EL (cell line): Measurements from ENCODE around the gene MPPED1.

Experiments used
- DNase-seq: peaks from one replicate; pipeline ENCODE4 v3.0.0-alpha.2; 2016

MPPED1 gene

DNA sequence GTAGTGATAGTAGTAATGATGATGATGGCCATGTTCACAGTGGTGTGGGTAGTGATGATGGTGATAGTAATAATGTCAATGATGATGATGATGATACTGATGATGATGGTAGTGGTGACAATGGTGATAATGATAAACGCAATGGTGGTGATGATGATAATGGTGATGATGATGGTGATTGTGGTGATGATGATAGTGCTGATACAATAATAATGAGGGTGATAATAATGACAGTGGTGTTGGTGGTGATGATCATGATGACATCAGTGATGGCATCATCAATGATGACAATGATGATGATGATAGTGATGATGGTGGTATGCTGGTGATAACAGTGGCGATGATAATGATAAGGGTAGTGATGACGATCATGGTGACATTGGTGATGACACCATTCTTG, 92.3 kb downstream of the MPPED1 start:
- no peak for DNase-seq

DNA sequence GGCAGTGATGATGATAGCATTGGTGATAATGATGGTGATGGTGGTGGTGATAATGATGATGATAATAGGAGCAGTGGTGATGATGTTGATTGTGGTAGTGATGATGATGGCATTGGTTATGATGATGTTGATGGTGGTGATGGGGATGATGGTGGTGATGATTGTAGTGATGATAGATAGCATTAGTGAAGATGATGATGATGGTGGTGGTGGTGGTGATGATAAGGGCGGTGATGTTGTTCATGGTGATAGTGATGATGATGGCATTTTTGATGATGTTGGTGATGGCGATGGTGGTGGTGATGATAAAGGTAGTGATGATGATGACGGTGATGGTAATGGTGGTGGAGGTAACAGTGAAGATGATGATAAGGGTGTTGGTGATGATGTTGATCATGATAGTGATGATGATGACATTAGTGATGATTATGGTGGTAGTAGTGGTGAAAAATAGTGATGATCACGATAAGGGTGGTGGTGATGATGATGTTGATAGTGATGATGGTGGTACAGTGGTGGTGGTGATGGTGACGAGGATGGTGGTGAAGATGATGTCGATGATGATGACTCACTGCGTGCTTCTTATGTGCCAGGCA, 93.0 kb downstream of the MPPED1 start:
- no peak for DNase-seq

DNA sequence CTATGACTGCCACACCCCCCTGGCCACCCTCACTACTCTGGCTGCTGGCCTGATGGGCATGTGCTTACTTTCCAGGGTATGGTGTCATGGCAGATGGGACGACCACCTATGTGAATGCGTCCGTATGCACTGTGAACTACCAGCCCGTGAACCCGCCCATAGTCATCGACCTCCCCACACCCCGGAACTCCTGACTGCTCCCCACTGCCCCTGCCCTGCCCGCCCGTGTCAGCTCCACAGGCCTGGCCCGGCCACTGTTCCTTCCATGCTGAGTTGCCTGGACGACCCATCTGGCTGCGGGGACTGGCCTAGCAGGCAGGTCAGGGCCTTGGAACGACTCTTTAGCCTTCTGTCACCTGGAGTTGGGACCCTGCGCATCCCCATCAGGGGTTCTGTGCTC, 93.6 kb downstream of the MPPED1 start:
- DNase-seq, result no peak

DNA sequence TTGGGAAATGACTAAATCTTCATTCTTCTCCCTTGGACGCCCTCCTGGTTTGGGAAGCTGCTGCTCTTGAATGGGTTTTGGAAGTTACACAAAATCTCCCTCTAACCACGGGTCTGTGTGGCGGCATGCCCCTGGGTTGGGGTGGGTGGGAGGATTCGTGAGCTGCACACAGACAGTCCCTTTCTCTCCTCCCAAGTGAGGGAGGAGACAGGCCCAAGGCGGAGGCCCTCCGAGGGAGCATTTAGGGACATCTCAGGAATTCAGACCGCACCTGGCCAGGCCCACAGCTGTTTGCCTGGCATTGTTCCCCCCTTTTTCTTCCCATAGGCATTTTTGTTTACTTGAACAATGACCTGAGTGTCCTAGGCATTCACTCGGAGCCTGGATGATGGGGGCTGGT, 94.1 kb downstream of the MPPED1 start:
- no peak for DNase-seq

DNA sequence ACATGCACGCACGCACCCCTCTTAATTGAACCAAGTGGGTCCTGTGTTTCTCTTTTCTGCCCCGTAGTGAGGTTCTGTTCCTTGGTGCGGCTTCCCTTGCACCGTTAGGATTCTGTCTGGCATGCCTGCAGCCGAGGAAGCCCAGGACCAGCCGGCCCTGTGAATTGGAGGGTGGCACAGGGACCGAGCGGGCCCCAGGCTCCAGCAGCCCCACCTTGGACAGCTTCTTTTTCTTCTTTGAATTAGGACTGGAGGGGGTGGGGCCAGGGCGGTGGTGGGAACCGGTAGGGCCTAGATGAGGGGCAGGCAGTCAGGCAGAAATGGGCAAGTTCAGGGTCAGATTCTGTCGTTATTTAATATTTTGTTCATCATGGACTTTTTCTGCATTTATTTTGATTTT, 94.7 kb downstream of the MPPED1 start:
- no peak for DNase-seq

DNA sequence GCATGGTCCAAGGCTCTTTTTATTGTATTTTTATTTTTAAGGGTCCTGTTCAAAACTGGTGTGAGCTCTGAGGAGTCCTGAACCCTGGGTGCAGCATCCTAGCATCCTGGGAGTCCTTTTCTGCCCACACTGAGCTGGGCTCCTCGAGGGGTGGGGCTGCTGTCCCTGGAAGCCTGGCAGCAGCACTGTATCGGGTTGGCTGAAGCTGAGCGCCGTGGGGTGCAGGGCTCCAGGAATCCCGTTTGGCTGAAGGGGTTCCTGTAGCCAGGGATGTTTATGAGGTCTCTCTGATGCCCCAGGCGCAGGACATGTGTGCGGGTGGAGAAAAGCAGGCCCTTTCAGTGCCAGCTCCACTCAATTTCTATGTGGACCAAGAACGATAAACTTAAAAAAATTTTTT, 95.4 kb downstream of the MPPED1 start:
- DNase-seq, result no peak

DNA sequence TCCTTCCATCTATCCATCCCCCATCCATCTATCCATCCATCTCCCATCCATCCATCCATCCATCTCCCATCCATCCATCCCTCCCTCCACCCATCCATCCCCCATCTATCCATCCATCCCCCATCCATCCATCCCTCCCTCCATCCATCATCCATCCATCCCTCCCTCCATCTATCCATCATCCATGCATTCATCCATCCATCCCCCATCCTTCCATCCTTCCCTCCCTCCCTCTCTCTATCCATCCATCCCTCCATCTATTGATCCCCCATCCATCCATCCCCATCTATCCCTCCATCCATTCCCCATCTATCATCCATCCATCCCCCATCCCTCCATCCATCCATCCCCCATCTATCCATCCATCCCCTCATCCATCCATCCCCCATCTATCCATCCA, 96.7 kb downstream of the MPPED1 start:
- DNase-seq, result no peak

DNA sequence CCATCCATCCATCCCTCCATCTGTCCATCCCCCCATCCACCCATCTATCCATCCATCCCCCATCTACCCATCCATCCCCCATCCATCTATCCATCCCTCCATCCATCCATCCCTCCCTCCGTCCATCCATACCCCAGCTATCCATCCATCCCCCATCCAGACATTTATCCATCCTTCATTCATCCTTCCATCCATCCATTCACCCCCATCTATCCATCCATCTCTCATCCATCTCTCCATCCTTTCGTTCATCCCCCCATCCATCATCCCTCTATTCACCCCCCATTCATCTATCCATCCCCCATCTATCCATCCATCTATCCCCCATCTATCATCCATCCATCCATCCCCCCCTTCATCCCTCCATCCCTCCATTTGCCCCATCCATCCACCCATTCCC, 97.5 kb downstream of the MPPED1 start:
- no peak for DNase-seq

DNA sequence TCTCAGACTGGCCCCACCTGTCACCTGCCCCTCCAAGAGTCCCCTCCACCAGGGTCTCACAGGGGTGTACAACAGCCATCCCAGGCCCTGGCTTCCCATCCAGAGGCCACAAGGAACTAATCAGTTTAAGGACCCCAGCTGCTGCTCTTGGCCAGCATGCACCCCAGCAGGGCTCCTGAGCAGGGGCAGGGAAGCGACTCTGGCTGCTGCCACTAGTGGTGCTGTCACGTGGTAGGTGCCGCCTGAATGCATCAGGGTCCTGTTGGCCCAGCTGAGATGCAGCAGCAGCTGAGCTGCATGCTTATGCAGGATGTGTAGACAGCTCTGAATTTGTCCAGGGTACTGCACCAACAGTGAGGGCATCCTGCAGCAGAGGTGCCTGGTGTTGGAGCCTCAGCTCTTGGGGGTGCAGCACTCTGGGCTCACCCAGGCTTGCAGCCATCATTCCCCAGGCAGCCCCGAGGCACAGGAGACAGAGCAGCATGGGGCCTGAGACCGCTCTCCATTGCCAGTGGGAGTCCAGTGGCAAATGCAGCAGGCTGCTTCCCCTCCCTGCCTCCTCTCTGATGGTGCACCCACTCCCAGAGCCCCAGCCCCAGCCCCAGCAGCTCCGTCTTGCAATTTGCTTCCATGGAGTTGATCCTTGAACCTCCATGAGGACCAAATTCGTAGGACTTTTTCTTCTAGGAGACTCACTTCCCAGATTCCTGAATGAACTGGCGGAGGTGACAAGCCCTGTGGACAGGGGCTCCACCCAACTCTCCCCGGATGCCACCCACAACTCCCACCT, 98.7 kb downstream of the MPPED1 start:
- DNase-seq, result no peak

DNA sequence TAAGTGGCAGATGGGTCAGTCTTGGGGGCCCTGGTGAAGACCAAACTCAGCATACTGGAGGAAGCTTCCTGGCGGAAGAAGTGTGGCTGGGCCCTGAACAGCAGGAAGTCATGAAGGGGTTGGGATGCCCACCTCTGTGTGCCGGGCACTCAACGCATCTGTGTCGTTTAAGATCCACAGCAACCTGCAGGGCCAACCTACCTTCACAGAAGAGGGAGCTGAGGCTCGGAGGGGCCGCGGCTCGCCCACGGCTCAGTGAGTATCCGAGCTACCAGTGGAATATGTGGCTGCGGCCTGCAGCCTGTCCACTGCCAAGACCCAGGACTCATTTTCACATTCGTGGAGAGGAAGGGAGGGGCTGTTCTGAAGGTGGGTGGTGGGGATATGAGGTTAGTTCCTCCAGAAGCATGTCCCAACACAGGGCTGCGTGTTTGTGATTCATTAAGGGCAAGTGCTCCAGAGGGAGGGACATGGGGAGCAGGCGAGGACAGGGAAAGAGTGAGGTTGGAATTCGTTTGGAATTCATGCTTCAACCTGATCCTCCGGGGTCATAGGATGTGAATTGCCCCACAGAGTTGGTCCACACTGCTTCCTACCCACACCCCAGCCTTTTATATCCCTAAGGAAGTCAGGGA, 99.6 kb downstream of the MPPED1 start:
- no peak for DNase-seq

DNA sequence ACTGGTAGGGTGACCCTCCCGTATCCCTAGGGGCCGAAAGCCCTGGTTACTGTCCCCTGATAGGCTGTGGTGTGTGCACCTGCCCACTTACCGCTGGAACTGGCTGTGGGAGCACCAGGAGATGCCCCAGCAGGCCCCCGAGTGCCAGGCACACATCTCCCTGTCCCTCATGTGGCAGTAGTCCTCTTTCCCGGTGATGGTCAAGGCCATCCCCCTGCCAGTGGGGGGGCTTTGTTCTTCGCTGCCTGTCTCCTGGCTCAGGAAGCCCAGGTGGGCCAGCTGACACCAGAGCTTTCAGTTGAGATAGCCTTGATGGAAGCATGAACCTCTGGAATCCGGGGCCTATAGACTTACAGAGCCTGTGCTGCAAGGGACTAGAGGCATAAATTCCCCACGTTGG, 100.5 kb downstream of the MPPED1 start:
- DNase-seq, result no peak

DNA sequence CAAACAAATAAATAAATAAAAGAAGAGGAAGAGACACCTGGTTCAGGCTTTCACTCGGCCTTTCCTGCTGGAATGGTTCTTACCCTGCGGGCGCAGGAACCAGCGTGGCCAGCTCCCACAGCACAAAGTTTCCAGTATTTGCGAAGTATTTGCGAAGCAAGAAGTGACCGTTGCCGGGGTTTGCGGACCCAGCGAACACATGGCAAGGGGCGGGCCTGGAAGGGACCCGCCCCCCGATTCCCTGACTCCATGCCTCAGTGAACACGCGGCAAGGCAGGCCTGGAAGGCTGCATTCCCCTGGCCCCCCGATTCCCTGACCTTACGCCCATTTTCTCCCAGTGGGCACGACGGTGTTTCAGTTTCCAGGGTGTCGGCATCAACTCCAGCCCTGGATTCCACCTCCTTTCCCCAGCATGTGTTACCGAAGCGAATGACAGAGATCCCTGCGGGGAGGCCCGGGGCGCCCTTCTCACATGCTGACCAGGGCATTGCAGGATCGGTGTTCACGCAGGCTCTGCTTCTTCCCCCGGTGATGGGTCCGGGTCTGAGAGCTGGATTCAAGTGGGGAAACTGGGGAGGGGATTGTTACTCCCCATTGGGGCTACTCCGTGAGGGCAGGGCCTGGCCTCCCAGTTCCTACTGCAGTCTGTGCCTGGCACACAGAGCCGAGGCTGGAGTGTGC, 102.8 kb downstream of the MPPED1 start:
- DNase-seq, result no peak

DNA sequence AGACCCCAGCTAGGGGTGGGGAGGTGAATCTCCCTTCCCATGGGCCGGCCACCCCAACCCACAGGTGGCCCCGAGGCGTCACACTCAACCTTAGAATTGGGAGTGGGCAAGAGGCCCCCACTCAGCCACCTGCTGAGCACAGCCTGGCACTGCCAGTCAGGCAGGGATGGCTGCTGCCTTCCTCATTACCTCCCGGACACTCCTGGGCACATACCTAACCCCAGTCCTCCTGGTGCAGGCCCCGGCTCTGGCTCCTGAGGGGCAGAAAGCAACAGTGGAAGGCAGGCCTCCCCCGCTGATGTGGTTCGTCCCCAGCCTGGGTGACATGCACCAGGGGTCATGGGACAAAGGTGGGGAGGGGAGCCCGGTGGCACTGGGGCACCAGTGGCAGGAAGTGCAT, 103.6 kb downstream of the MPPED1 start:
- no peak for DNase-seq

DNA sequence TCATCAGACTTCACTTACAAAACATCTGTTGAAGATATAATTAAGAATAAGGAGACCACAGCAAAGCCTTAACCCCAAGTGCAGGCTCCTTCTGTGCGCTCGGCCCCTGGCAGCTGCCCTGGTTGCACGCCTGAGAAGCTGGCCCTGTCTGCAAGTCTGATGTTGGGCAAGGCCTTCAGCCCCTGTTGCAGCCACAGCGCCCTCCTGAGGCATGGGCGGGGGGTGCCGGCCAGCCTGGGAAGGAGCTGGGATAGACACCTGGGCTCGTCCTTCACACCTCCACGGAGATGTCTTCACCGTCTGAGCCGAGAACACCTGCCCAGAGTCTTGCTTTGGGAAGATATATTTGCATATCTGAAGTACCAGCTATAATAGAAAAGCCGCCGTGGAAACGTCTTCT, 104.1 kb downstream of the MPPED1 start:
- no peak for DNase-seq

DNA sequence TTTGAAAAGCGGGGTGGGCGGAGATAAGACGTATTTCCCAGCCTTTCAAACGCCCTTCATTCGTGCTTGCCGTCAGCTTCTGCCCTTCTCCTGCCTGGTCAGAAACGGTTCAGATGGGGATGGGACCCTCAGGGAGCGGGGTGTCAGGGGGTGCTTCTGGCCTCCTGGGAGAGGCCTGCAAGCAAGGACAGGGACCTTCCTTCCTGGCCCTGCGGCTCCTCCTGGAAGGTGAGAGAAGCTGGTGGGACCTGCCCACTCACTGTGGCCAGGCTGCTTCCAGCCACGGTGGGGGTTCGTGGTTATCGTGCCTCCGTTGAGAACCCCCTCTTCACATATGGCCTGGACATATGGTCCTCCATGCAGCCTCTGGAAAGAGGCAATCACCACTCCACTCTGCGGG, 104.6 kb downstream of the MPPED1 start:
- DNase-seq, result no peak

DNA sequence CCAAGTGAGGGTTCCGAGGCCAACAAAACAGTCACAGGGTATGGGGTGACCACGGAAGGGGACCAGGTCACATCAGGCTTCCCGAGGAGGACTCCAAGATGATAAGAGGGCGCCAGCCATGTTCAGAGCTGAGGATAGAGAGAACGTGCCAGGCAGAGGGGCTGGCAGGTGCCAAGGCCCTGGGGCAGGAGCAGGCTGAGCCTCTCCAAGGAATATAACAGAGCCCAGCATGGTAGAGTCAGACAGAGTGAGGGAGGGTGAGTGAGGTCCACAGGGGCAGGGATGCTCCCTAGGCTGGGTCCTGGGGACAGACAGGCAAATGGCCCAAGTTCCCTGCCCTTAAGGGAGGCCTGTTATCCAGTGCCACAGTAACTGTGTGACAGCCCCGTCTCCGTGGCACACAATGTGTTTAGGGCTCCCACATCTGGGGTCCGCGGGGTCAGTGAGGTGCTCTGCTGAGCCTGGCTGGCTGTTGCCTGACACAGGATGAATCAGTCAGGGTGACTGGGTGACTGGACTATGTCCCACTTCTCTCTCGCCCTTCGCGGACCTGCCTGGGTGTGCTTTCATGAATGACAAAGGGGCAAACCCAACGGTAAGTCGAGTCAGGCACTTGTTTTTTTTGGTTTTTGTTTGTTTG, 105.3 kb downstream of the MPPED1 start:
- no peak for DNase-seq

DNA sequence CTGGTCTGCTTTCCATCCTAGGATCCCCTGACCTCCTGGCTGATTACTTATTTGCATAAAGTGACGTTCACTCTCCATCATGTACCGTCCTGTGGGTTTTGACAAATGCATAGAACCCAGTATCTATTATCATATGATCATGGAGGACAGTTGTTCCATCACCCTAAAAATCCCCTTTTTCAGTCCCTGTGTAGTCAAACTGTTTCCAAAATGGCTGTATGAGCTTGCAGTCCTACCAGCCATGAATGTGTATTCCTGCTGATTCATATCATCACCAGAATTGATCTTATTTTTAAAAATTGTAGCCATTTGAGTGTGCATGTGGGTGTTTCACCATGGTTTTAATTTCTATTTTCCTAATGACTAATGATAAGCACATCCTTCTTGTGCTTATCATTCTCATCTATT, 108.8 kb downstream of the MPPED1 start:
- DNase-seq, result no peak

DNA sequence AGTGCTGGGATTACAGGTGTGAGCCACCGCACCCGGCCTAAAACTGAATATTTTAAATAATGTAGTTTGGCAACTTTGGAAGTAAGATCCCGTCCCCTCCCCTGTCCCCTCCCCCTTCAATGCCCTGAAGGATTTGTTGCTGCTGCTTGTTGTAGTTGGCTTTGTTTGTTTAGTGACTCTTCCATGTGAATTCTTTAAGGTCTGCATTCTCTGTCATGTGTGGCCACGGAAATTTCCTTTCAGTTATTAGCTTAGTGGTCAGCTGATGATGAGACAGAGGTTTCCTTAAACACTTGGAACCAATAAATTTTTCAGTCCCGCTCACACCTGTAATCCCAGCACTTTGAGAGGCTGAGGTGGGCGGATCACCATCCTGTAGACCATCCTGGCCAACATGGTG, 109.9 kb downstream of the MPPED1 start:
- no peak for DNase-seq

DNA sequence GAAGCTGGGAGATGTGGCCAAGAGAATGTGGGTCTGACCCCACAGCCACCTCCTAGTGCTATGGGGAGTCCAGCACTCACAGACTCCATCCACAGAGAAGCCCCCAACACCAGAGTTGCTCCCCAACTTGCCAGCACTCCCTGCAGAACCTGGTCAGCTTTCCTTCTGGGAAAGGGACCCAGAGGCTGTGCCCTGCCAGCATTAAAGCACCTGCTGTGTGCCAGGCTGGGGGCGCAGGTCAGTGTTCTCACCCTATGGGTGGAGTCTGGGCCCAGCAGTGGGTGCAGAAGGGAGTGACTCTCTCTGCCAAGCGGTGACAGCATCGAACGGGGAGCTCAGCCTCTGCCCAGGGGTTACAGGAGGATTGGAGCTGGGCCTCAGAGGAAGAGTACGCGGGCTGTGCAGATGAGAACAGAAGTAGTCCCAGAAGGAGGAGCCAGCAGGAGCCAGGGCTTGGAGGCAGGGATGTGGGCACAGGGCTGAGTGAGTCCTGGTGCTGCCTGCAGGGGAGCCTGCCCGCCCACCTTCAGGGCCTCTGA, 114.4 kb downstream of the MPPED1 start:
- DNase-seq, result no peak

DNA sequence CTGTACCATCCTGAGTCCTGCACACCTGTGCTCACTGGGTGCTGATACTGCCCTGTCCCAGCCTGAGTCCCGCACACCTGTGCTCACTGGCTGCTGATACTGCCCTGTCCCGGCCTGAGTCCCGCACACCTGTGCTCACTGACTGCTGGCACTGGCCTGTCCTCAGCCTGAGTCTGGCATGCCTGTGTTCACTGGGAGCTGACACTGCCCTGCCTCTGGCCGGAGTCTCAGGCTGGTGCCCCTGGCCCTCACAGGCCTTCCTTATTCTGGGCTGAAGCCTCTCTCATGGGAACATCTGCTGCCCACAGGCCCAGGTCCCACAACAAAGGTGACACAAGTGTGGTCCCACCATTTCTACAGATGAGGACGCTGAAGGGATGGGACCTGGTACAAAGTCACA, 115.1 kb downstream of the MPPED1 start:
- DNase-seq, result no peak

DNA sequence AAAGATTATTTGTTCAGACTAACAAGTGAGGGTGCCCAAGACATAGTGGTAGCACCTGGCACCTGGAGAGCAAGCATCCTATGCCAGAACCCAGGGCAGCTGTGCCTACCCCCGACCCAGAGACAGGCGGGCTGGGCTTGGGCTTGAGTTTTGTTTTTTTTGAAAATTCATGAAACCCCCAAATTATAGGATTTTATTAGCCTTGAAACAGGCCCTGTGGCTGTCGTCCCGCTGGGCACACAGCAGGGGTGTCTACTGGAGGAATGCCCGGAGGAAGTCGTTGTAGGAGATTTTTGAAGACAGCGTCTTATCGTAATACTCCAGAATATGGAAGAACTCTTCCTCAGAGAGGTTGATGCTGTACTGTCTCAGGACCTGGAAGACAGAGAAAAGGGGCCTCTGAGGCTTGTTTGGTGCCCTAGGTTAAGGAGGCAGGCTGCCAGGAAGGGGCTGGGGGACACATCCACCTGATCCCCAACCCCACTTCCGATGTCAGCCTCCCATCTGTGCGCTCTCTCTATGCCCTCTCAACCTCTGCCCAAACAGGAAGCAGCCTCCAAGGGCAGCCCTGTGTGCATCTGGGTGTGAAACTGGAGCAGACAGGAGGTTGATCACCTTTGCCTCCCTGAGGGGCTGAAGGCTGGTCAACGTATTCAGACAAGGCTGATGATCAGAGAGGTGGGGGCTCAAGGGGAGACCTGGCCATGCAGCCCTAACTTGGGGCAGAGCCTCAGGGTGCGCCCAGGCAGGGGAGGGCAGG, 117.0 kb downstream of the MPPED1 start:
- no peak for DNase-seq

DNA sequence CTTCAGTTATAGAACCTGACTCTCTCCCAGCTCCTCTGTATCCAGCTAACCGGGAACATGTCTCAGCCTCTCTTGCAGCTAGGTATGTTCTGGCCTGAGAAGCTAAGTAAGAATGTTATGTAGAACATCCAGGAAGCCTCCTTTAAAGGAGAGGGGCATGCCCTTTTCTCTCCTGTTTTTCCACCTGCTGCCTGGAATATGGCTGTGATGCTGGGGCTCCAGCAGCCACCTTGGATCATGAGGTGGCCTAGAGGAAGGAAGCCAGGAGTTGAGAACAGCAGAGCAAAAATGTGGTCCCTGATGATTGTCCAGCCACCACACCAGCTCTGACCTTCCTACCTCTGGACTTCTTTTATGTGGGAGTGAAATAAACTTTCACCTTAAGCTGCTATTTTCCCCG, 117.6 kb downstream of the MPPED1 start:
- DNase-seq, result no peak
